Stomach smooth muscle (tissue), 2 donors: Measurements from ENCODE around the gene MORC3.

Experiments used
- H3K27ac ChIP-seq: one replicate; pipeline ENCODE4 v1.7.0; 2013; ENCODE audit warnings: mild to moderate bottlenecking, low read length, inconsistent platforms
- H3K27me3 ChIP-seq, 2 donors: one replicate each; pipeline ENCODE4 v1.7.0; 2013; ENCODE audit warnings: low read length in 2 of 2; ENCODE audit not compliant: insufficient read depth in 2 of 2, control insufficient read depth in 1 of 2
- H3K36me3 ChIP-seq, 2 donors: one replicate each; pipeline ENCODE4 v1.7.0; 2013; ENCODE audit warnings: low read length in 2 of 2; ENCODE audit not compliant: control insufficient read depth in 2 of 2, insufficient read depth in 2 of 2
- H3K4me1 ChIP-seq: one replicate; pipeline ENCODE4 v1.7.0; 2013; ENCODE audit warnings: low read length; ENCODE audit not compliant: control insufficient read depth, insufficient read depth
- H3K4me3 ChIP-seq, 2 donors: one replicate each; pipeline ENCODE4 v1.7.0; 2013; ENCODE audit warnings: low read length in 2 of 2
- H3K9ac ChIP-seq, 2 donors: one replicate each; pipeline ENCODE4 v1.7.0; 2013; ENCODE audit warnings: low read length in 2 of 2, mild to moderate bottlenecking in 1 of 2
- H3K9me3 ChIP-seq, 2 donors: one replicate each; pipeline ENCODE4 v1.7.0; 2013; ENCODE audit warnings: low read length in 2 of 2; ENCODE audit not compliant: control insufficient read depth in 2 of 2
- donor health status: healthy.
- donor health status: Pancreatic carcinoma.

MORC3 gene

DNA sequence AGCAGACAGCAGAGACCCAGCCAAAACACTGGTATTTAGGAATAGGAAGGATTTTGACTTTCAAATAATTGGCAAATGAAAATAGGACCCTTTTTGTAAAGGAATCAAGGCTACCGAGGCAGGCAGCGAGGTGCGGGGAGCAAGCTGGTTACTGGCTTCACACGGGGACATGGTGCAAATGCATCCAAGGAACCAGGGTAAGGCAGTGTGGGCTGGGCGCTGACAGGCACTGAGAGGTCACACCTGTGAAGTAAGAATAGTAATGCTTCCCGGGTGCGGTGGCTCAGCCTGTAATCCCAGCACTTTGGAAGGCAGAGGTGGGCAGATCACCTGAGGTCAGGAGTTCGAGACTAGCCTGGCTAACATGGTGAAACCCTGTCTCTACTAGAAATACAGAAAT is 80.7 kb downstream of the MORC3 start:
- Histone ChIP-seq H3K4me3 (no peak overlapping the region), H3K27ac (no peak overlapping the region), H3K4me1 (no peaks in the 10 kb centered on the region), H3K36me3 (no peaks in the 10 kb centered on the region), H3K9ac (no peak overlapping the region), H3K9me3 (no peaks in the 10 kb centered on the region), H3K27me3 (no peaks in the 10 kb centered on the region)

DNA sequence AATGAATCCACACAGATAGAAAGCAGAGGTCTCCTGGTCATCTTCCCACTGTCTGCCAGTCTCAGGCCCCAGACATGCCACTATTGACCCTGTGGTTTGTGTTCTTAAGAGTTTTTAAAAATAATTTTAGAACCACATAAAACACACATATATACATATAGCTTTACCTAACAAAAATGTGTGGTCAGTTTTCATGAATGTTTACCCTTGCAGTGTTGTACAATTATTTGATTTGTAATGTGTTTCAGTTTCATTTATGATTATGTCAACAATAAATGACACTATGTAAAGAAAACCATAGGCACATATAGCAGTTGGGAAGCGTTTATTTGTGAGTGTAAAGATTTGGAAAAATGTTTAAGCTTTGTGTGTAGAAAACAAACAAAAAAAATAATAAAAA is 82.3 kb downstream of the MORC3 start:
- H3K9me3 ChIP-seq, result no peaks in the 10 kb centered on the region
- H3K9ac ChIP-seq, result no peak overlapping the region
- H3K27ac ChIP-seq, result no peak overlapping the region
- no peaks in the 10 kb centered on the region for H3K4me1 ChIP-seq
- H3K27me3 ChIP-seq, result no peaks in the 10 kb centered on the region
- H3K36me3 ChIP-seq, result no peaks in the 10 kb centered on the region
- no peak overlapping the region for H3K4me3 ChIP-seq

DNA sequence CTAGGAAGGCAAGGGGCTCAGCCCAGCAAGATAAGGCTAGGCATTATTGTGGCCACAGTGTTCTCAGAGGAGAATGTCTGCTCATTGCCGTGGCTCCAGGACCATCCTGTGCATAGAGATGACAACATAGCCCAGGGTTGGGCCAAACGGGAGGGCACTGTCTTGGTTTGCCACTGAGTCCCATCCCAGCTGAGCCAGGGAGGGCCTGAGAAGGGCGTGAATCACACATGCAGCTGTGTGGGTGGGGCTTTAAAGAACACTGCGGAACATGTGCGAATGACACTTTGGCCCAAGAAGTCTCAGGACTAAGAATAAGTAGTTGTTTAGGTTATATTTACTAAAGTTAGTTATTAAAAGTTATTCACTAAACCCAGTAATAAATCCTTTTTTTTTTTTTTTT is 83.7 kb downstream of the MORC3 start:
- no peaks in the 10 kb centered on the region for H3K4me1 ChIP-seq
- no peaks in the 10 kb centered on the region for H3K36me3 ChIP-seq
- no peak overlapping the region for H3K9ac ChIP-seq
- H3K4me3 ChIP-seq, result no peak overlapping the region
- H3K27me3 ChIP-seq, result no peaks in the 10 kb centered on the region
- H3K9me3 ChIP-seq, result no peaks in the 10 kb centered on the region
- no peak overlapping the region for H3K27ac ChIP-seq

DNA sequence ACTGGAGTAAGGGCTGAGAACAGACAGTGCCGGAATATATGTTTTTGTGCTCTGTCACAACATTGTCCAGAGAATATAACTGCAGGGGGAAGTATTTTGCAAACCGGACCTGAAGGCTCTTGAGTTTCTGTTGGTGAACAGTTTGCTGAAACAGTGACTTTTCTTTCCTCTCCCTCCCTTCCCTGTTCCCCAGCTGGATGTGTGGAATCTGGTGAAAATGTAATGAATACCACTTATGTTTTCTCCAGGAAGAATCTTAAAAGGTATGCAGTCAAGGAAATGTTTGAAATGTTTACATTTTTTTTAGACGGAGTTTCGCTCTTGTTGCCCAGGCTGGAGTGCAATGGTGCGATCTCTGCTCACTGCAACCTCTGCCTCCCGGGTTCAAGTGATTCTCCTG is 88.6 kb downstream of the MORC3 start:
- no peaks in the 10 kb centered on the region for H3K9me3 ChIP-seq
- H3K27me3 ChIP-seq, result no peaks in the 10 kb centered on the region
- no peaks in the 10 kb centered on the region for H3K4me1 ChIP-seq
- no peak overlapping the region for H3K4me3 ChIP-seq
- peaks cover 0 to 2% of the 10 kb centered on the region in 2 donors for H3K36me3 ChIP-seq
- no peak overlapping the region for H3K9ac ChIP-seq
- no peak overlapping the region for H3K27ac ChIP-seq

DNA sequence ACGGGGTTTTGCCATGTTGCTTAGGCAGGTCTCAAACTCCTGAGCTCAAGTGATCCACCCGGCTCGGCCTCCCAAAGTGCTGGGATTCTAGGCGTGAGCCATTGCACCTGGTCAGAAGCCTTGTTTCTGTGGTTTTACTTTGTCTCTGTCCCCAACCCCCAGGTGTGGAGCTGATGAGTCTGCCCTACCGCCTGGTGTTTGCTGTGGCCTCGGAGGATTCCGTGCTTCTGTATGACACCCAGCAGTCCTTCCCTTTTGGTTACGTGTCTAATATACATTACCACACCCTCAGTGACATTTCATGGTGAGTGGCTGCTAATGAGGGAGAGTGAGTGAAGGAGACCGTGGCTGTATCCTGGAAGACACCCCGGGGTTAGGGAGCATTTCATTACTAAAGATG is 91.3 kb downstream of the MORC3 start:
- H3K27ac ChIP-seq, result no peak overlapping the region
- no peaks in the 10 kb centered on the region for H3K4me1 ChIP-seq
- no peak overlapping the region for H3K9ac ChIP-seq
- no peaks in the 10 kb centered on the region for H3K27me3 ChIP-seq
- peaks cover 0 to 2% of the 10 kb centered on the region in 2 donors for H3K36me3 ChIP-seq
- H3K4me3 ChIP-seq, result no peak overlapping the region
- H3K9me3 ChIP-seq, result no peaks in the 10 kb centered on the region

DNA sequence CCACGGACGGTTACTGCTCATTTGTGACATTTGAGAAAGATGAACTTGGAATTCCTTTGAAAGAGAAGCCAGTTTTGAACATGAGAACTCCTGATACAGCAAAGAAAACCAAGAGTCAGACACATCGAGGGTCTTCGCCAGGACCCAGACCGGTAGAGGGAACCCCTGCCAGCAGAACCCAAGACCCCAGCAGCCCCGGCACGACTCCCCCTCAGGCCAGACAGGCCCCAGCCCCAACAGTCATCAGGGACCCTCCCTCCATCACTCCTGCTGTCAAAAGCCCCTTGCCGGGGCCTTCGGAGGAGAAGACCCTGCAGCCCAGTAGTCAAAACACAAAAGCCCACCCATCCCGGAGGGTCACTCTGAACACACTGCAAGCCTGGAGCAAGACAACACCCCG is 92.9 kb downstream of the MORC3 start:
- H3K36me3 ChIP-seq, result peaks cover 0 to 2% of the 10 kb centered on the region in 2 donors
- H3K9me3 ChIP-seq, result no peaks in the 10 kb centered on the region
- no peak overlapping the region for H3K9ac ChIP-seq
- no peak overlapping the region for H3K27ac ChIP-seq
- no peaks in the 10 kb centered on the region for H3K4me1 ChIP-seq
- H3K4me3 ChIP-seq, result no peak overlapping the region
- H3K27me3 ChIP-seq, result no peaks in the 10 kb centered on the region

DNA sequence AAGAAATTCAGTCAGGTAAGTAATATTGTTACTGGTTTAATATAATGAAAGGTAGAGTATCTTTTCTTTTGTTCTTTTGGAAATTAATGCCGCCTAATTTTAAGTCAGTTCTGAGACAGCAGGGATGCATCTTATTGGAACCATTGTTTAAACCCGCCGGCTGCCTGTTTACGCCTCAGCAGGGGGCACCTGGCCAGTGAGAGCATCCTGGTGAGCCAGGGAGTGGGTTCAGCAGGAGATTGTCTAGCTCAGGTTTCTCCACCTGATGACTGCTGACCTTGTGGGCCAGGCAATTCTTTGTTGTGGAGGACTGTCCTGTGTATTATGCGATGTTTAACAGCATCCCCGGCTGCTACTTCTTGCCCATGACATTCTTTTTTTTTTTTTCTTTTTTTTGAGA is 95.4 kb downstream of the MORC3 start:
- H3K27ac ChIP-seq, result no peak overlapping the region
- no peaks in the 10 kb centered on the region for H3K27me3 ChIP-seq
- peaks cover 0 to 2% of the 10 kb centered on the region in 2 donors for H3K36me3 ChIP-seq
- H3K9me3 ChIP-seq, result no peaks in the 10 kb centered on the region
- H3K4me3 ChIP-seq, result no peak overlapping the region
- H3K9ac ChIP-seq, result no peak overlapping the region
- H3K4me1 ChIP-seq, result peaks cover 2% of the 10 kb centered on the region

DNA sequence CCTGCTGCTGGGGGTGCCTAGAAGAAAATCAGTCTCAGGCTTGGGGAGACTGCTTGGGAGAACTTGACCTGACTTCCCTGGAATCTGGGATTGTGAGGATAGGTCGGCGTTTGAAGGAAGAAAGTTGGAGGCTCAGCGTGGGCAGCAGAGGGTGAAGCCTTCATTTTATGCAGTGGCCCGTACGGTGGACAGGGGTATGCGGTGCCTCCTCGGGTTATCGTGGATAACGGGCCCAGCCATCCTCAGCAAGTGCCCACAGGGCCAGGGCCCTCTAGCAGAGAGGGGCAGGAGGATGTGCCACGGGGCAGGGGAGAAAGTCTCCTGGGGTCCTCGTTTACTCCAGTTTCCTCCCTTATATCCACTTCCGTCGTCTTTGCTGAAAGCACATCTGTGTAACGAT is 99.2 kb downstream of the MORC3 start:
- no peak overlapping the region for H3K4me3 ChIP-seq
- no peak overlapping the region for H3K9ac ChIP-seq
- H3K4me1 ChIP-seq, result peaks cover 2% of the 10 kb centered on the region

DNA sequence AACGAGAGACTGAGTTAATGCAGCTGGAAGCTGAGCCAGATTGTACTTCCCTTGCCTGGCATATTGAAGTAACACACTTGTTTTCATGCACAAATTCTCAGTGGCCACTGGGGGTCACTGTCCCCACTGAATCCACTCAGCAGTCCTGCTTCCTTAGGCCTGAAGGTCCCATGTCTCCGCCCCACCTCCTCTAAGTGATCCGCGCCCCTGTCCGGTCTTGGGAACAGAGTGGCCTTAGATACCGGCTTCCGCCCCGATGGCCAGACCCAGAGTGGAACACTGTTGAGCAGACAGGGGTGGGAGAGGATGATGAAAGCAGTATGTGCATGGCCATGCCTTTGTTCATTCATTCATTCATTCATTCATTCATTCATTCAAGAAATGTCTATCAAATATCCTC is 100.0 kb downstream of the MORC3 start:
- peaks cover 2% of the 10 kb centered on the region for H3K4me1 ChIP-seq
- no peaks in the 10 kb centered on the region for H3K9me3 ChIP-seq
- no peak overlapping the region for H3K27ac ChIP-seq
- H3K4me3 ChIP-seq, result no peak overlapping the region
- no peaks in the 10 kb centered on the region for H3K27me3 ChIP-seq
- H3K36me3 ChIP-seq, result no peaks in the 10 kb centered on the region
- H3K9ac ChIP-seq, result no peak overlapping the region

More for the DNA sequence above, 99.2 kb downstream of the MORC3 start:
- no peaks in the 10 kb centered on the region for H3K36me3 ChIP-seq
- H3K27ac ChIP-seq, result no peak overlapping the region
- no peaks in the 10 kb centered on the region for H3K27me3 ChIP-seq
- no peaks in the 10 kb centered on the region for H3K9me3 ChIP-seq

DNA sequence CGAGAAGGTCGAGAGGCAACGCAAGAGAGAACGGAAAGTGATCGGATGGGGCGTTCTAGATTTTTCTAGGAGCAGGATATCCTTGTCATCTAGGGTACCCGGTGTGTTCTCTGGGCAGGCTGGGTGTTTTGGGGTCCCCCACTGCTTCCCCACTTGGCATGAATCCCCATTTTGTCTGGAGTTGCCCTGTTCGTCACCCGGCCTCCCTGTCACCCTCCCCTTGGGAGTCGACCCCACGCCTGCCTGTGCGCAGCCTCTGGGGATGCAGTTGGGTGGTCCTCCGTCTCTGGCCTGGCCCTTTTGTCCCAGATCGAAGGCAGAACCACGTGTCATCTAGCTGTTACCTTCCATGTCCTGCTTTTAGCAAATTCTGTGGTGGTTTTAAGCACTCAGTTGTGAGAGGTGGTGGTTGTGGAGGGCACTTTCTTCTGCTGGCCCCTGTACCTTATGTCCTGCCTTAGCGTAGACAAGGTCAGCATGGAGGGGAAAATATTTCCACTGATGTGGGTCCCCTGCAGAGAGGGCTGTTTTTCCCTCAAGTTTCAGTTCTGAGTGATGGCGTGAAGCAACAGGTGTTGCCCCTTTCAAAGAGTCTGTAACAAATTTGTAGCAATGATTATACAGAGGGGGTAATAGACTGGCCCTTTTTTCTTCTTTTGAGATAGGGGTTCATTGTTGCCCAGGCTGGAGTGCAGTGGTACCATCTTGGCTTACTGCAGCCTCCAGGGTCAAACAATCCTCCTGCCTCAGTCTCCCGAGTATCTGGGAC is 100.8 kb downstream of the MORC3 start:
- H3K4me1 ChIP-seq, result peaks cover 2% of the 10 kb centered on the region
- no peaks in the 10 kb centered on the region for H3K27me3 ChIP-seq
- H3K36me3 ChIP-seq, result no peaks in the 10 kb centered on the region
- no peak overlapping the region for H3K27ac ChIP-seq
- no peak overlapping the region for H3K4me3 ChIP-seq
- H3K9ac ChIP-seq, result no peak overlapping the region
- H3K9me3 ChIP-seq, result no peaks in the 10 kb centered on the region

DNA sequence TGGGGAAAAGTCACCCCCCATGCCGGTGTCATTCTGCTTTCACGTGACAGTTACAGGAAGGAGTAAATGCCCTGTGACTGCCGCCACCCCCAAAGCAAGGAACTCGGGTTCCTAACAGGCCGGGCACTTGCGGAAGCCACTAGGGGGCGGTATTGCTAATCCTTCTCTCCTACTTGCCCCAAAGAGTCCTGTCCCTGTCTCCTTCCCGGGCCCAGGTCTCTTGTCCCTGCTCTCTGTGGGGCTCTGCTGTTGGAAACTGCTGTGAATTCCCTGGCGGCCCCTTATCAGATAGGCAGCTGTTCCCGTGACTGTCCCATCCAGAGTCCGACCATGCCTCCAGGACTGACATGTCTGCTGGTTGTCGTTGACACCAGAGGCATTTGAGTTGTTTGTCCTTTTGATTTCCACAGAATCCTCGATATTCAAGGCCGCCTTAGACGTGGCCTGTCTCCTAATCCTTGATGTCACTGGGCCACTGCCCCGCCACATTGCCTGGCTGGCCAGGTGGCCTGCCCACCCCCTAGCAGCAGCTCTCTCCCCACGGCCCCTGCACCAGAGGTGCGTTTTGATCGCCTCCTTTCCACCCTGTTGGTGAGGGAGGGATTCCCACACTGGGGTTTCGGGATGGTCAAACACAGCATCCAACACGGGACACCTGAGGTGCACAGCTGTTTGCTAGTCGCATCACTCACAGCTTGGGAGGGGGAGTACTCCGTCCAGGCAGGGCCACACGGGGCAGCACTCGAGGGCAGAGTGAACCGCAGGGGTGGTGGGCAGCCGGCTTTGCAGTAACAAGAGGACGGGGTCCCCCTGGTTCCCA is 102.5 kb downstream of the MORC3 start:
- no peaks in the 10 kb centered on the region for H3K27me3 ChIP-seq
- H3K36me3 ChIP-seq, result no peaks in the 10 kb centered on the region
- H3K27ac ChIP-seq, result no peak overlapping the region
- peaks cover 2% of the 10 kb centered on the region for H3K4me1 ChIP-seq
- H3K9me3 ChIP-seq, result no peaks in the 10 kb centered on the region
- no peak overlapping the region for H3K9ac ChIP-seq
- no peak overlapping the region for H3K4me3 ChIP-seq
